H1 (cell line): ENCODE results near the gene UPK1B.

Experiments used
- CEBPB ChIP-seq: IDR thresholded peaks from 2 replicates; pipeline ENCODE4 v1.6.1; 2012; ENCODE audit warnings: low read depth, low read length
- GABPA ChIP-seq: IDR thresholded peaks from 2 replicates; pipeline ENCODE4 v1.6.1; 2011; ENCODE audit warnings: mild to moderate bottlenecking, low read length, moderate library complexity, borderline replicate concordance; ENCODE audit not compliant: insufficient read depth
- JUND ChIP-seq: IDR thresholded peaks from 2 replicates; pipeline ENCODE4 v1.6.1; 2011; ENCODE audit warnings: mild to moderate bottlenecking, improper control_type of control experiment, low read length
- KDM5A ChIP-seq: fragments of 200-600 bp; IDR thresholded peaks from 2 replicates; pipeline ENCODE4 v1.7.1; 2012; ENCODE audit warnings: mild to moderate bottlenecking, low read length, inconsistent platforms, mixed read lengths
- POLR2A ChIP-seq, 2 experiments: IDR thresholded peaks; 1 replicate in 1 of 2; 2 replicates in 1 of 2; pipeline ENCODE4 v1.6.1; 2011; ENCODE audit warnings: low read depth in 2 of 2, low read length in 2 of 2, mild to moderate bottlenecking in 2 of 2; ENCODE audit errors: control extremely low read depth in 1 of 2
- POLR2AphosphoS5 ChIP-seq: IDR thresholded peaks from 2 replicates; pipeline ENCODE4 v1.6.1; 2011; ENCODE audit warnings: low read depth, low read length
- SP1 ChIP-seq: IDR thresholded peaks from 2 replicates; pipeline ENCODE4 v1.6.1; 2011; ENCODE audit warnings: low read depth, low read length
- SRF ChIP-seq: IDR thresholded peaks from 2 replicates; pipeline ENCODE4 v1.6.1; 2011; ENCODE audit warnings: mild to moderate bottlenecking, low read depth, low read length, moderate library complexity
- TF ChIP-seq, protein P1 (sequence below), 3 experiments: IDR thresholded peaks; 1 replicate in 2 of 3; 2 replicates in 1 of 3; pipeline versions ENCODE4 v1.5.1 to v1.6.1; 2011; ENCODE audit warnings: low read length in 3 of 3, mild to moderate bottlenecking in 3 of 3, inconsistent platforms in 2 of 3, low read depth in 1 of 3, moderate library complexity in 1 of 3; ENCODE audit not compliant: insufficient read depth in 1 of 3; ENCODE audit errors: control extremely low read depth in 1 of 3
- TF ChIP-seq, protein P2 (sequence below): IDR thresholded peaks from 2 replicates; pipeline ENCODE4 v1.6.1; 2012; ENCODE audit warnings: low read length, inconsistent platforms

DNA sequence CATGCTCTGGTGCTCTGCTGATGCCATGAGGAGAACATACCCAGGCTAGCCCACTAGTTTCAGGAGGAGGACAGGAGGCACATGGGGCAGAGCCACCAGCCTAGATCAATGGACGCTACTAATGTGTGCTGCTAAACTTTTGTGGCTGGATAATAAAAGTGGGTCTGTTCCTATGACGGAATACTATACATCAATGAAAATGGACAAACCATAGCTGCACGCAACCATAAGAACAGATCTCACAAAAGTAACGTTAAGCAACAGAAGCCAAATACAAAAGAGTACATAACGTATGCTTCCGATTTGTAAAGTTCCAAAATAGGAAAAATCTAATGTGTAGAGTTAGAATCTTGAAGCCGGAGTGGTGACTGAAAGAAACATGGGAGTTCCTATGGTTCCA is 55.8 kb downstream of the UPK1B start:
- no peak for TF ChIP-seq POLR2AphosphoS5
- TF ChIP-seq SP1 = no peak
- no peak for TF ChIP-seq JUND
- TF ChIP-seq POLR2A (IDR thresholded peaks at IDR 0.05; ENCODE audit: control extremely low read depth in 1 of 2, low read depth in 2 of 2, low read length in 2 of 2) = no peak
- no peak for TF ChIP-seq KDM5A
- TF ChIP-seq, protein P1, sequence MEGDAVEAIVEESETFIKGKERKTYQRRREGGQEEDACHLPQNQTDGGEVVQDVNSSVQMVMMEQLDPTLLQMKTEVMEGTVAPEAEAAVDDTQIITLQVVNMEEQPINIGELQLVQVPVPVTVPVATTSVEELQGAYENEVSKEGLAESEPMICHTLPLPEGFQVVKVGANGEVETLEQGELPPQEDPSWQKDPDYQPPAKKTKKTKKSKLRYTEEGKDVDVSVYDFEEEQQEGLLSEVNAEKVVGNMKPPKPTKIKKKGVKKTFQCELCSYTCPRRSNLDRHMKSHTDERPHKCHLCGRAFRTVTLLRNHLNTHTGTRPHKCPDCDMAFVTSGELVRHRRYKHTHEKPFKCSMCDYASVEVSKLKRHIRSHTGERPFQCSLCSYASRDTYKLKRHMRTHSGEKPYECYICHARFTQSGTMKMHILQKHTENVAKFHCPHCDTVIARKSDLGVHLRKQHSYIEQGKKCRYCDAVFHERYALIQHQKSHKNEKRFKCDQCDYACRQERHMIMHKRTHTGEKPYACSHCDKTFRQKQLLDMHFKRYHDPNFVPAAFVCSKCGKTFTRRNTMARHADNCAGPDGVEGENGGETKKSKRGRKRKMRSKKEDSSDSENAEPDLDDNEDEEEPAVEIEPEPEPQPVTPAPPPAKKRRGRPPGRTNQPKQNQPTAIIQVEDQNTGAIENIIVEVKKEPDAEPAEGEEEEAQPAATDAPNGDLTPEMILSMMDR (IDR thresholded peaks at IDR 0.05; ENCODE audit: control extremely low read depth in 1 of 3, insufficient read depth in 1 of 3, low read depth in 1 of 3, low read length in 3 of 3) = no peak
- TF ChIP-seq, protein P2, sequence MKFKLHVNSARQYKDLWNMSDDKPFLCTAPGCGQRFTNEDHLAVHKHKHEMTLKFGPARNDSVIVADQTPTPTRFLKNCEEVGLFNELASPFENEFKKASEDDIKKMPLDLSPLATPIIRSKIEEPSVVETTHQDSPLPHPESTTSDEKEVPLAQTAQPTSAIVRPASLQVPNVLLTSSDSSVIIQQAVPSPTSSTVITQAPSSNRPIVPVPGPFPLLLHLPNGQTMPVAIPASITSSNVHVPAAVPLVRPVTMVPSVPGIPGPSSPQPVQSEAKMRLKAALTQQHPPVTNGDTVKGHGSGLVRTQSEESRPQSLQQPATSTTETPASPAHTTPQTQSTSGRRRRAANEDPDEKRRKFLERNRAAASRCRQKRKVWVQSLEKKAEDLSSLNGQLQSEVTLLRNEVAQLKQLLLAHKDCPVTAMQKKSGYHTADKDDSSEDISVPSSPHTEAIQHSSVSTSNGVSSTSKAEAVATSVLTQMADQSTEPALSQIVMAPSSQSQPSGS = no peak
- no peak for TF ChIP-seq GABPA
- no peak for TF ChIP-seq CEBPB
- no peak for TF ChIP-seq SRF
